Measurements from ENCODE around the gene CACNA1C. TPM values are rescaled to one million over a fixed set of nuclear protein-coding genes. Genes with fewer than 3 reads are reported as not detected.

The CACNA1C gene
- total RNA-seq, 1 donor from 2014 or later, result 15.6 TPM

GRCh38 chr12:2629051-2629450, 576.3 kb downstream of the CACNA1C start:
- no peaks in the 10 kb centered on the region for H3K4me1 ChIP-seq
- ATAC-seq (no peak), DNase-seq (no peak)
- no peaks in the 10 kb centered on the region for H3K9me3 ChIP-seq
- H3K36me3 ChIP-seq, result no peaks in the 10 kb centered on the region
- intact Hi-C loops (cut with DNase I), result no loop called here
- TF ChIP-seq CTCF (IDR thresholded peaks at IDR 0.05), result no peak
- H3K27ac ChIP-seq, result no peak overlapping the region
- no peak overlapping the region for H3K4me3 ChIP-seq
- H3K27me3 ChIP-seq, result no peaks in the 10 kb centered on the region

DNA sequence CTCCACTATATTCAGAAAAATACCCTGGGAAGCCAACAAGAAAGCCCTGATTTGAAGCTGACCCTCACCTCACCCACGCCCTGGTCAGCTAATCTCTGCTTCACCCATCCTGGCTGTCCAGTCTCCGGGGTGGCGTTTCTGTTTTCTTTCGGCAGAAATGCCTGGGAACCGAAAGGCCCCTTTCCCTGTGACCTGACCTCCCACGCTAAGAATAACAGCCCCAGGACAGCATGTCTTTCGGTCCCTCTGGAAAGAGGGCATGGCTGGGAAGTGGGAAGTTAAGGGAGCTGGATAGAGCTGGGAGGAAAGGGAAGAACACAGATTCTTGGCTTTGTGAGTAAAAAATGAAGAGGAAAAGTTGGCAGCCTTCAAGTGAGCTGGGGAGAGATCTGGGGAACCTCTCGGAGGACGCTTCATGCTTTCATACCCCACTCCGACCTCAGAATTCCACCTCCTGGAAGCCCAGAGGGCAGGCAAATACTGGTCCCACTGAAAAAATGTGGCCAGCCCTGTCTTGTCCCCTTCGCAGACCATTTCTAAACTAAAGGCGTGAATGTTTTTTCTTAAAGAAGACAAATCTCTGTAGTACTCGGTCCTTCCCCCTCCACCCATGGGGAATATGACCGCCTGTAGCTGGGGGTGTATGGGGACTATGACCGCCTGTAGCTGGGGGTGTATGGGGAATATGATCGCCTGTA, 579.0 kb downstream of the CACNA1C start:
- ATAC-seq (no peak), DNase-seq (no peak)
- no peaks in the 10 kb centered on the region for H3K36me3 ChIP-seq
- no peaks in the 10 kb centered on the region for H3K27me3 ChIP-seq
- H3K4me1 ChIP-seq, result no peaks in the 10 kb centered on the region
- H3K27ac ChIP-seq, result peak overlapping the region; percentile 32
- no peak for TF ChIP-seq CTCF (IDR thresholded peaks at IDR 0.05)
- intact Hi-C loops (cut with DNase I), result no loop called here
- no peaks in the 10 kb centered on the region for H3K9me3 ChIP-seq
- H3K4me3 ChIP-seq, result no peak overlapping the region

GRCh38 chr12:2633176-2633824, 580.5 kb downstream of the CACNA1C start:
- Histone ChIP-seq H3K4me1 (no peaks in the 10 kb centered on the region), H3K27ac (no peak overlapping the region), H3K9me3 (no peaks in the 10 kb centered on the region), H3K36me3 (no peaks in the 10 kb centered on the region), H3K27me3 (no peaks in the 10 kb centered on the region), H3K4me3 (no peak overlapping the region)
- ATAC-seq (no peak), DNase-seq (peak; percentile 49)
- TF ChIP-seq CTCF (IDR thresholded peaks at IDR 0.05), result no peak
- intact Hi-C loops (cut with DNase I), result no loop called here

GRCh38 chr12:2633825-2634200, 581.0 kb downstream of the CACNA1C start:
- Histone ChIP-seq H3K4me1 (no peaks in the 10 kb centered on the region), H3K27ac (no peak overlapping the region), H3K9me3 (no peaks in the 10 kb centered on the region), H3K4me3 (no peak overlapping the region), H3K36me3 (no peaks in the 10 kb centered on the region), H3K27me3 (no peaks in the 10 kb centered on the region)
- intact Hi-C loops (cut with DNase I), result no loop called here
- no peak for TF ChIP-seq CTCF (IDR thresholded peaks at IDR 0.05)
- DNase-seq (no peak), ATAC-seq (no peak)

- no peaks in the 10 kb centered on the region for H3K27me3 ChIP-seq
- H3K27ac ChIP-seq, result no peak overlapping the region
- no peak for TF ChIP-seq CTCF (IDR thresholded peaks at IDR 0.05)
- no peak overlapping the region for H3K4me3 ChIP-seq
- ATAC-seq, result no peak
- H3K9me3 ChIP-seq, result no peaks in the 10 kb centered on the region
- H3K36me3 ChIP-seq, result no peaks in the 10 kb centered on the region
- DNase-seq, result peak; percentile 20
- no peaks in the 10 kb centered on the region for H3K4me1 ChIP-seq
- intact Hi-C loops (cut with DNase I), result no loop called here
These were observed 581.7 kb downstream of the CACNA1C start for GRCh38 chr12:2634471-2634870.

Measured in upper lobe of right lung (tissue), 1 donor.